MM.1S (cell line): ENCODE results near the gene DPCD.

Source experiments
- CTCF ChIP-seq: fragments of 300-600 bp; sonication (generic); IDR thresholded peaks from 2 replicates; pipeline ENCODE4 v1.5.1; 2016; ENCODE audit warnings: antibody characterized with exemption, low read length, mixed read lengths
- EZH2phosphoT487 ChIP-seq: fragments of 300-600 bp; sonication (generic); IDR thresholded peaks from 2 replicates; pipeline ENCODE4 v1.6.1; 2018; ENCODE audit warnings: antibody characterized with exemption, low read length

GRCh38 chr10:101615525-101616116, 27.5 kb downstream of the DPCD start:
- TF ChIP-seq CTCF: no peak
- TF ChIP-seq EZH2phosphoT487: no peak
